Measurements from ENCODE around the gene SNAPC1.
A peak's percentile ranks its signal among the peaks of the same experiment; 100 is the strongest.

GRCh38 chr14:61761959-61762786 lies at the start of gene SNAPC1:
- TF ChIP-seq POLR2A (IDR thresholded peaks at IDR 0.05) (peak; percentile 57 to 96), CTCF (IDR thresholded peaks at IDR 0.05) (no peak)
